PC-3 (cell line): ENCODE measurements around the gene TTC34. TPM values are rescaled to one million over a fixed set of nuclear protein-coding genes. Genes with fewer than 3 reads are reported as not detected.

Experiments used
- ATAC-seq: fragments of 200-7000 bp; cut with Tn5 transposase; 2 replicates; pipeline ENCODE4 v1.9.1; 2020; ENCODE audit warnings: mild to moderate bottlenecking, moderate library complexity
- BruUV-seq: library from RNA; stranded (reverse); fragments of 400-500 nt; replicated peaks from 2 replicates; lab custom pipeline; 2021; lab: Mats Ljungman, UMichigan
- CTCF ChIA-PET: fragments of 300-600 bp; sonication (Branson Sonifier 250); formaldehyde crosslinking; loops from one replicate; lab custom pipeline; 2022; ENCODE audit warnings: antibody characterized with exemption; lab: Charles Lee
- POLR2A ChIA-PET: fragments of 300-600 bp; sonication (Branson Sonifier 250); formaldehyde crosslinking; loops from one replicate; lab custom pipeline; 2022; ENCODE audit warnings: antibody characterized with exemption; ENCODE audit not compliant: unreplicated experiment; lab: Charles Lee
- DNase-seq: peaks from one replicate; pipeline ENCODE4 v3.0.0-alpha.2; 2015
- H2AFZ ChIP-seq: fragments of 300-600 bp; sonication (generic); 2 replicates; pipeline ENCODE4 v1.6.0; 2016; ENCODE audit warnings: antibody characterized with exemption, low read length
- H3F3A ChIP-seq: fragments of 300-600 bp; sonication (generic); one replicate; pipeline ENCODE4 v1.6.0; 2017; ENCODE audit warnings: antibody characterized with exemption, low read length, control low read depth, mild to moderate bottlenecking; ENCODE audit not compliant: unreplicated experiment
- H3K27ac ChIP-seq: fragments of 300-600 bp; sonication (generic); 2 replicates; pipeline ENCODE4 v1.5.1; 2016; ENCODE audit warnings: mild to moderate bottlenecking, low read length
- H3K27me3 ChIP-seq: fragments of 300-600 bp; sonication (generic); 2 replicates; pipeline ENCODE4 v1.6.1; 2016; ENCODE audit warnings: low read length, mixed read lengths
- H3K36me3 ChIP-seq: fragments of 300-600 bp; sonication (generic); 2 replicates; pipeline ENCODE4 v1.6.1; 2016; ENCODE audit warnings: low read depth, mixed run types, low read length, mixed read lengths
- H3K4me1 ChIP-seq: fragments of 300-600 bp; sonication (generic); 2 replicates; pipeline ENCODE4 v1.5.1; 2016; ENCODE audit warnings: low read length; ENCODE audit not compliant: insufficient read depth
- H3K4me2 ChIP-seq: fragments of 300-600 bp; sonication (generic); 2 replicates; pipeline ENCODE4 v1.6.0; 2016; ENCODE audit warnings: low read length
- H3K4me3 ChIP-seq: fragments of 300-600 bp; sonication (generic); 2 replicates; pipeline ENCODE4 v1.5.1; 2016; ENCODE audit warnings: mild to moderate bottlenecking, low read length, mixed read lengths
- H3K79me2 ChIP-seq: fragments of 300-600 bp; sonication (generic); 2 replicates; pipeline ENCODE4 v1.6.1; 2017; ENCODE audit warnings: low read length, mixed read lengths
- H3K9ac ChIP-seq: fragments of 300-600 bp; sonication (generic); 2 replicates; pipeline ENCODE4 v1.6.0; 2016; ENCODE audit warnings: mild to moderate bottlenecking, low read length
- H3K9me2 ChIP-seq: fragments of 300-600 bp; sonication (generic); replicated peaks from 2 replicates; pipeline ENCODE4 v1.6.1; 2016; ENCODE audit warnings: mixed run types, low read length, mixed read lengths
- H3K9me3 ChIP-seq: fragments of 300-600 bp; sonication (generic); 2 replicates; pipeline ENCODE4 v1.6.1; 2016; ENCODE audit warnings: low read length, mixed read lengths
- H4K20me1 ChIP-seq: fragments of 300-600 bp; sonication (generic); 2 replicates; pipeline ENCODE4 v1.6.1; 2016; ENCODE audit warnings: low read length, mixed read lengths
- EZH2 ChIP-seq: fragments of 300-600 bp; sonication (generic); IDR thresholded peaks from one replicate; pipeline ENCODE4 v1.6.1; 2017; ENCODE audit warnings: antibody characterized with exemption, mild to moderate bottlenecking, low read length; ENCODE audit not compliant: unreplicated experiment
- EZH2phosphoT487 ChIP-seq: fragments of 300-600 bp; sonication (generic); IDR thresholded peaks from 2 replicates; pipeline ENCODE4 v1.6.1; 2018; ENCODE audit warnings: mild to moderate bottlenecking, antibody characterized with exemption, low read length, borderline replicate concordance
- intact Hi-C: fragments of 100-400 bp; cut with micrococcal nuclease; formaldehyde crosslinking; loops from 2 replicates; pipeline ENCODE4 v1.9.0; 2023
- total RNA-seq: library from RNA; depleted of rRNA; stranded (reverse); fragments of >200 nt; gene quantifications from 2 replicates; pipeline ENCODE4 v1.2.3, GENCODE V29; 2014
- TF ChIP-seq, protein P1 (sequence below): fragments of 300-600 bp; sonication (generic); conservative IDR thresholded peaks from 2 replicates; pipeline ENCODE4 v1.5.1; 2017; ENCODE audit warnings: antibody characterized with exemption, low read depth, mild to moderate bottlenecking, low read length

The TTC34 gene
- total RNA-seq, 1 experiment from 2014 or later: 0.11 TPM

DNA sequence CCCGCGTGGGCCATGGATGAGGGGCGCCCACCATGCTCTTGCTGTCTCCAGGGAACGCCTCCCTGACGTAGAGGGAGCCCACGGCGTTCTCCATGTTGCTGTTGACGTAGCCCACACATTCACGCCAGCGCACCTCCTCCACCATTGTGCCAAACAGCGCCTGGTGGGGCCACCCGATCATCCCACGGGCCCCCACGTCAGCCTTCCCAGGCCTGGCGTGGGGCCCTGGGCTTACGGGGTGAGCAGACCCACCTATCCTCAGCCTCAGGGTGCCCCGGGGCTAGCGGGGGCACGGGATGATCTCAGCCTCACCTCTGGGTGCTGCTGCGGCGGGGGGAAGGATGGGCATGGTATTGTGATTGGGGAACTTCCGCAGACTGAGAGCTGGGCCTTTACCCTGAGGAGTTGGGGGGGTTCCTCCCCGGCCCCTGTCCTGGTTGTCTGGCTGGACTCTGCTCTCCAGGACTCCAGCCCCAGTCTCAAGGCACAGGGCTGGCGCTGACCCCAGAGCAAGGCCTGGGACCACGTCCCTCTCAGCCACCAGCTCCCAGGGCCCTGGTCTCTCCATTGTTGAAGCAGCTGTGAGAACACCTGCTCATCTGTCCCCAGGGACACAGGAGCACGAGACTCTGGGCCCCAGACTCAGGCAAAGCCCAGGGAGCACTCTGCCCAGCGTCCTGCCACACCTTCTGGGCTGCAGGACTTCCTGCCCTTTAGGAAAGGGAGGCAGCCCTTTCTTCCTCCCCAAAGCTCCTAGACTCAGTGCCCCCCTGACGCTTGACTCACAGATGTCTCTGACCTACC is 204.8 kb downstream of the TTC34 start:
- Histone ChIP-seq H3K9ac (no peak overlapping the region), H2AFZ (no peak overlapping the region), H3K4me2 (no peak overlapping the region), H4K20me1 (no peaks in the 10 kb centered on the region), H3K9me3 (peaks cover 6% of the 10 kb centered on the region; the same call in 1 of the 2 replicates), H3F3A (no peaks in the 10 kb centered on the region), H3K27ac (no peak overlapping the region), H3K4me1 (no peaks in the 10 kb centered on the region), H3K27me3 (peaks cover 3% of the 10 kb centered on the region; the same call in 1 of the 2 replicates), H3K79me2 (no peaks in the 10 kb centered on the region), H3K9me2 (no peaks in the 10 kb centered on the region), H3K4me3 (no peak overlapping the region), H3K36me3 (no peaks in the 10 kb centered on the region)
- DNase-seq (no peak), ATAC-seq (no peak)
- intact Hi-C loops: no loop called here
- CTCF ChIA-PET: no interaction called here
- POLR2A ChIA-PET: no interaction called here
- TF ChIP-seq, protein P1, sequence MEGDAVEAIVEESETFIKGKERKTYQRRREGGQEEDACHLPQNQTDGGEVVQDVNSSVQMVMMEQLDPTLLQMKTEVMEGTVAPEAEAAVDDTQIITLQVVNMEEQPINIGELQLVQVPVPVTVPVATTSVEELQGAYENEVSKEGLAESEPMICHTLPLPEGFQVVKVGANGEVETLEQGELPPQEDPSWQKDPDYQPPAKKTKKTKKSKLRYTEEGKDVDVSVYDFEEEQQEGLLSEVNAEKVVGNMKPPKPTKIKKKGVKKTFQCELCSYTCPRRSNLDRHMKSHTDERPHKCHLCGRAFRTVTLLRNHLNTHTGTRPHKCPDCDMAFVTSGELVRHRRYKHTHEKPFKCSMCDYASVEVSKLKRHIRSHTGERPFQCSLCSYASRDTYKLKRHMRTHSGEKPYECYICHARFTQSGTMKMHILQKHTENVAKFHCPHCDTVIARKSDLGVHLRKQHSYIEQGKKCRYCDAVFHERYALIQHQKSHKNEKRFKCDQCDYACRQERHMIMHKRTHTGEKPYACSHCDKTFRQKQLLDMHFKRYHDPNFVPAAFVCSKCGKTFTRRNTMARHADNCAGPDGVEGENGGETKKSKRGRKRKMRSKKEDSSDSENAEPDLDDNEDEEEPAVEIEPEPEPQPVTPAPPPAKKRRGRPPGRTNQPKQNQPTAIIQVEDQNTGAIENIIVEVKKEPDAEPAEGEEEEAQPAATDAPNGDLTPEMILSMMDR: no peak
- no peak for TF ChIP-seq EZH2
- TF ChIP-seq EZH2phosphoT487: no peak
- BruUV-seq: no TSS peak

DNA sequence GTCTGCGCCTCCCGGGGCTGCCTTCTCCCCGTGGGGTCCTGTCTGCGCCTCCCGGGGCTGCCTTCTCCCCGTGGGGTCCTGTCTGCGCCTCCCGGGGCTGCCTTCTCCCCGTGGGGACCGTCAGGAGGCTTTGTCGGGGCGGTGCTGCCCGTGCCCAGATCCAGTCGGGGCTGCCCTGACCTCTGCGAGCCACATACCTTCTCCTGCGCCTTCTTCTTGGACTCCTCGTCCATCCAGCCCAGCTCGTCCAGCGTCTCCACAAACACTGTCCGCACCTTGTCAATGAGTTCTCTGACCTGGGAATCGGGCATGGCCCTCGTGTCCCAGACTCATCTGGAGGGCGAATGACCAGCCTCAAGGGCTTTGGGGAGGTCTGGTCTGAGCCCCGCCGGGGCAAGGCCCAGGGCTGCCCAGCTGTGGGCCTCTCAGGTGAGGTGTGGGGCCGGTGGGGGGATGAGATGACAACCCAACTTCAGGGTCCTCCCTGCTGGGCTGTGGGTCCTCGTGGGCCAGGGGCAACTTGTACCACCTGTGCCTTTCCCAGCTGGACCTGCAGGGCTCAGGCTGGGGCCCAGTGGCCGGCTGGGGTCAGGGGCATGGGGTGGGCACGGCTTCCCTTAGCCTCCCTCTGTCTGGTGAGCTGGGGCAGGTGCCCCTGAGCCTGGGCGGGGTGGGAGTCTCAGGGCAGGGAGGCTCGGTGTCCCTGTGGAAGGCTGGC is 205.5 kb downstream of the TTC34 start:
- no peak overlapping the region for H3K4me3 ChIP-seq
- ChIA-PET CTCF (no interaction called here), POLR2A (no interaction called here)
- H3K4me2 ChIP-seq: no peak overlapping the region
- no peak overlapping the region for H2AFZ ChIP-seq
- intact Hi-C loops: no loop called here
- H3F3A ChIP-seq: no peaks in the 10 kb centered on the region
- DNase-seq (no peak), ATAC-seq (no peak)
- no peaks in the 10 kb centered on the region for H3K9me2 ChIP-seq
- TF ChIP-seq, protein P1: no peak
- no peak for TF ChIP-seq EZH2phosphoT487
- H3K9me3 ChIP-seq: peaks cover 4% of the 10 kb centered on the region; the same call in 1 of the 2 replicates
- BruUV-seq: no TSS peak
- no peak overlapping the region for H3K27ac ChIP-seq
- H4K20me1 ChIP-seq: no peaks in the 10 kb centered on the region
- H3K4me1 ChIP-seq: no peaks in the 10 kb centered on the region
- H3K36me3 ChIP-seq: no peaks in the 10 kb centered on the region
- no peak overlapping the region for H3K9ac ChIP-seq
- H3K79me2 ChIP-seq: no peaks in the 10 kb centered on the region
- H3K27me3 ChIP-seq: peaks cover 2% of the 10 kb centered on the region; the same call in 1 of the 2 replicates

DNA sequence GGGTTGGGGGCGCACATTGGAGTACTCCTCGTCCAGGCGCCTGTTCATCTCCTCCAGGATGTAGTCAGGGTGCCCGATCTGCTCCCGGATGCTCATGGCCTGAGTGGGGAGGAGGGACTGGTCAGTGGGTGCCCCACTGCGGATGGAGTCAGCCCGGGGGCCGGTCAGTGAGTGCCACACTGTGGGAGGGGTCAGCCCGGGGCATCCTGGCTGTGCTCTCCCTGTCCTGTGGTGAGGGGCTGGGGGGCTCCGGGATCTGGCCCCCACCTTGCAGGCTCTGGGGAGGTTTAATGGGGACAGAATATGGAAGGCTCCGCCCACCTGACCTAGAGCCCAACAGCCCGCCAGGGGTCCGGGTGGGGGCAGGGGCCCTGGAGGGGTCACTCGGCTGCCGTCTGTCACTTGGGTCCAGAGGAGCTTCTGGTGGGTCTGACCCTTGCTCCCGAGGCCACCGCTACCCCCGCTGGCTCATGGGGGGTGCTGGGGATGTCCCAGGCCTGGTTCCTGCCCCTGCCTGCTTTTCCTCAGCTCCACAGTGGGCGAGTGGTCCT is 206.2 kb downstream of the TTC34 start:
- no peaks in the 10 kb centered on the region for H3K9me2 ChIP-seq
- H4K20me1 ChIP-seq: no peaks in the 10 kb centered on the region
- H2AFZ ChIP-seq: no peak overlapping the region
- H3K79me2 ChIP-seq: no peaks in the 10 kb centered on the region
- H3K9me3 ChIP-seq: no peaks in the 10 kb centered on the region
- no peak overlapping the region for H3K4me2 ChIP-seq
- H3K9ac ChIP-seq: no peak overlapping the region
- ChIA-PET CTCF (no interaction called here), POLR2A (no interaction called here)
- H3F3A ChIP-seq: no peaks in the 10 kb centered on the region
- H3K4me3 ChIP-seq: no peak overlapping the region
- no peaks in the 10 kb centered on the region for H3K36me3 ChIP-seq
- H3K27me3 ChIP-seq: no peaks in the 10 kb centered on the region; the same call in 1 of the 2 replicates
- DNase-seq: no peak
- no peak overlapping the region for H3K27ac ChIP-seq
- intact Hi-C loops: no loop called here
- ATAC-seq: no peak
- no TSS peak for BruUV-seq
- H3K4me1 ChIP-seq: no peaks in the 10 kb centered on the region
- TF ChIP-seq, protein P1: no peak
- TF ChIP-seq EZH2 (no peak), EZH2phosphoT487 (no peak)
